IMR-90 (cell line): ENCODE data around the gene ESRP2. TPM values are rescaled to one million over a fixed set of nuclear protein-coding genes. Genes with fewer than 3 reads are reported as not detected.

Experiments
- ATAC-seq: fragments of 200-7000 bp; cut with Tn5 transposase; 2 replicates; pipeline ENCODE4 v1.9.1; 2020; ENCODE audit warnings: low read depth, mild to moderate bottlenecking, moderate library complexity
- BruUV-seq: library from RNA; stranded (reverse); fragments of 400-500 nt; replicated peaks from 2 replicates; lab custom pipeline; 2021; lab: Mats Ljungman, UMichigan
- CTCF ChIA-PET: fragments of 300-600 bp; formaldehyde crosslinking; extraction: SDS; loops from one replicate; lab custom pipeline; 2021; ENCODE audit warnings: antibody characterized with exemption; lab: Yijun Ruan, JAX
- POLR2A ChIA-PET: fragments of 300-600 bp; sonication (Branson Sonifier 250); formaldehyde crosslinking; loops from one replicate; lab custom pipeline; 2022; ENCODE audit warnings: antibody characterized with exemption; ENCODE audit not compliant: unreplicated experiment; lab: Charles Lee
- DNase-seq: peaks from one replicate; pipeline ENCODE4 v3.0.0; 2013
- H2AFZ ChIP-seq: replicated peaks from 2 replicates; pipeline ENCODE3; 2013; ENCODE audit warnings: low read length, mild to moderate bottlenecking; ENCODE audit not compliant: poor library complexity
- H2AK5ac ChIP-seq: 2 replicates; pipeline ENCODE4 v1.6.1; 2013; ENCODE audit warnings: low read depth, low read length, inconsistent platforms
- H2AK9ac ChIP-seq: replicated peaks from 2 replicates; pipeline ENCODE3; 2013; ENCODE audit warnings: mild to moderate bottlenecking, low read depth, low read length, moderate library complexity; ENCODE audit not compliant: poor library complexity
- H2BK120ac ChIP-seq: 2 replicates; pipeline ENCODE4 v1.6.1; 2013; ENCODE audit warnings: low read depth, low read length, inconsistent platforms
- H2BK15ac ChIP-seq: 3 replicates; pipeline ENCODE4 v1.6.1; 2013; ENCODE audit warnings: low read depth, low read length, inconsistent platforms
- H2BK20ac ChIP-seq: 2 replicates; pipeline ENCODE4 v1.6.1; 2013; ENCODE audit warnings: low read depth, mild to moderate bottlenecking, inconsistent platforms, low read length, moderate library complexity
- H2BK5ac ChIP-seq: 2 replicates; pipeline ENCODE4 v1.6.1; 2013; ENCODE audit warnings: mild to moderate bottlenecking, low read depth, low read length, inconsistent platforms; ENCODE audit not compliant: poor library complexity, severe bottlenecking
- H3K14ac ChIP-seq: replicated peaks from 2 replicates; pipeline ENCODE4 v1.6.1; 2013; ENCODE audit warnings: low read depth, low read length, inconsistent platforms
- H3K18ac ChIP-seq: 2 replicates; pipeline ENCODE4 v1.6.1; 2013; ENCODE audit warnings: low read depth, low read length, control low read depth
- H3K23ac ChIP-seq: 2 replicates; pipeline ENCODE4 v1.6.1; 2013; ENCODE audit warnings: low read depth, low read length, inconsistent platforms
- H3K27ac ChIP-seq: 2 replicates; pipeline ENCODE4 v1.5.1; 2013; ENCODE audit warnings: mild to moderate bottlenecking, control low read depth, low read length; ENCODE audit not compliant: insufficient read depth
- H3K27me3 ChIP-seq: 2 replicates; pipeline ENCODE4 v1.6.1; 2013; ENCODE audit warnings: low read length; ENCODE audit not compliant: control insufficient read depth, insufficient read depth
- H3K36me3 ChIP-seq: 2 replicates; pipeline ENCODE4 v1.6.1; 2013; ENCODE audit warnings: low read length, mixed read lengths; ENCODE audit not compliant: control insufficient read depth, insufficient read depth
- H3K4ac ChIP-seq: 2 replicates; pipeline ENCODE4 v1.6.1; 2013; ENCODE audit warnings: low read depth, low read length, inconsistent platforms
- H3K4me1 ChIP-seq: 2 replicates; pipeline ENCODE4 v1.6.1; 2013; ENCODE audit warnings: low read length, mixed read lengths; ENCODE audit not compliant: control insufficient read depth, insufficient read depth
- H3K4me2 ChIP-seq: 2 replicates; pipeline ENCODE4 v1.6.1; 2013; ENCODE audit warnings: low read depth, mild to moderate bottlenecking, control low read depth, low read length, moderate library complexity
- H3K4me3 ChIP-seq: 2 replicates; pipeline ENCODE4 v1.5.1; 2013; ENCODE audit warnings: low read depth, mild to moderate bottlenecking, control low read depth, low read length, moderate library complexity; ENCODE audit not compliant: insufficient read depth
- H3K56ac ChIP-seq: 2 replicates; pipeline ENCODE4 v1.6.1; 2013; ENCODE audit warnings: low read length, inconsistent platforms; ENCODE audit not compliant: insufficient read depth; ENCODE audit errors: extremely low read depth
- H3K79me1 ChIP-seq, 2 experiments: 2 replicates each; pipeline ENCODE4 v1.6.1; 2013; ENCODE audit warnings: low read length in 2 of 2, inconsistent platforms in 1 of 2, low read depth in 1 of 2
- H3K9ac ChIP-seq: 2 replicates; pipeline ENCODE4 v1.6.1; 2013; ENCODE audit warnings: low read depth, low read length, control low read depth
- H3K9me1 ChIP-seq: 2 replicates; pipeline ENCODE4 v1.6.1; 2013; ENCODE audit warnings: low read length, inconsistent platforms; ENCODE audit not compliant: insufficient read depth
- H3K9me3 ChIP-seq: 2 replicates; pipeline ENCODE4 v1.6.1; 2013; ENCODE audit warnings: low read length; ENCODE audit not compliant: control insufficient read depth, insufficient read depth
- H4K20me1 ChIP-seq: 2 replicates; pipeline ENCODE4 v1.6.1; 2013; ENCODE audit warnings: low read length, inconsistent platforms; ENCODE audit not compliant: insufficient read depth
- H4K5ac ChIP-seq: 2 replicates; pipeline ENCODE4 v1.6.1; 2013; ENCODE audit warnings: mild to moderate bottlenecking, low read depth, low read length, control low read depth
- H4K8ac ChIP-seq, 2 experiments: 2 replicates each; pipeline ENCODE4 v1.6.1; 2013; ENCODE audit warnings: low read depth in 2 of 2, low read length in 2 of 2, control low read depth in 1 of 2, inconsistent platforms in 1 of 2
- H4K91ac ChIP-seq: 2 replicates; pipeline ENCODE4 v1.6.1; 2013; ENCODE audit warnings: low read depth, low read length, inconsistent platforms; ENCODE audit not compliant: insufficient read depth
- BHLHE40 ChIP-seq: fragments of 150-350 bp; IDR thresholded peaks from 2 replicates; pipeline ENCODE4 v1.6.1; 2016; ENCODE audit warnings: mild to moderate bottlenecking, low read depth, low read length
- CEBPB ChIP-seq: IDR thresholded peaks from 2 replicates; pipeline ENCODE4 v1.6.1; 2012; ENCODE audit warnings: low read depth, low read length, improper control_type of control experiment
- CHD1 ChIP-seq: IDR thresholded peaks from 2 replicates; pipeline ENCODE4 v1.6.1; 2012; ENCODE audit warnings: low read depth, low read length, improper control_type of control experiment
- FOS ChIP-seq: fragments of 150-350 bp; IDR thresholded peaks from 2 replicates; pipeline ENCODE4 v1.6.1; 2016; ENCODE audit warnings: low read depth, low read length
- MAFK ChIP-seq: IDR thresholded peaks from 2 replicates; pipeline ENCODE4 v1.6.1; 2012; ENCODE audit warnings: low read depth, low read length, improper control_type of control experiment
- MAZ ChIP-seq: IDR thresholded peaks from 2 replicates; pipeline ENCODE4 v1.6.1; 2012; ENCODE audit warnings: low read depth, mild to moderate bottlenecking, low read length, improper control_type of control experiment, moderate library complexity, borderline replicate concordance
- MXI1 ChIP-seq: IDR thresholded peaks from 2 replicates; pipeline ENCODE4 v1.6.1; 2012; ENCODE audit warnings: low read depth, mild to moderate bottlenecking, low read length, moderate library complexity, borderline replicate concordance
- NFE2L2 ChIP-seq: fragments of 150-350 bp; IDR thresholded peaks from 2 replicates; pipeline ENCODE4 v1.6.1; 2016; ENCODE audit warnings: low read depth, mild to moderate bottlenecking, low read length
- POLR2A ChIP-seq: IDR thresholded peaks from 2 replicates; pipeline ENCODE4 v1.6.1; 2012; ENCODE audit warnings: mild to moderate bottlenecking, low read depth, low read length
- RAD21 ChIP-seq: IDR thresholded peaks from 2 replicates; pipeline ENCODE4 v1.6.1; 2012; ENCODE audit warnings: low read length, improper control_type of control experiment
- RCOR1 ChIP-seq: IDR thresholded peaks from 2 replicates; pipeline ENCODE4 v1.6.1; 2012; ENCODE audit warnings: mild to moderate bottlenecking, low read length, improper control_type of control experiment; ENCODE audit not compliant: insufficient replicate concordance
- RFX5 ChIP-seq: IDR thresholded peaks from 2 replicates; pipeline ENCODE4 v1.8.0; 2012; ENCODE audit warnings: low read depth, mild to moderate bottlenecking, low read length, moderate library complexity
- SMC3 ChIP-seq: fragments of 150-350 bp; IDR thresholded peaks from 2 replicates; pipeline ENCODE4 v1.6.1; 2016; ENCODE audit warnings: low read depth, mild to moderate bottlenecking, antibody characterized with exemption, low read length, moderate library complexity
- WGBS, 2 experiments: methylation state at CpG; one replicate each; pipeline versions ENCODE4 v1.1.5 to v1.1.7; 2013; ENCODE audit warnings: missing lambda C conversion rate in 2 of 2; ENCODE audit not compliant: insufficient read length in 1 of 2; ENCODE audit errors: extremely low coverage in 2 of 2; 5-methylcytosine and 5-hydroxymethylcytosine counted together
- dilution Hi-C: fragments of 300-500 bp; cut with HindIII; formaldehyde crosslinking; loops from one replicate; pipeline ENCODE4 v1.14.3; 2018; ENCODE audit warnings: low sequenced_read_pairs; ENCODE audit not compliant: unreplicated experiment
- in situ Hi-C: fragments of 300-500 bp; cut with MboI; formaldehyde crosslinking; loops from 3 replicates; pipeline ENCODE4 v1.14.3; 2019; ENCODE audit warnings: low sequenced_read_pairs, inconsistent platforms, mixed read lengths
- intact Hi-C: fragments of 100-400 bp; cut with micrococcal nuclease; formaldehyde crosslinking; loops from 2 replicates; pipeline ENCODE4 v1.10.0; 2022
- polyA plus RNA-seq, 3 experiments: library from polyadenylated mRNA; depleted of rRNA; stranded (reverse); fragments of >200 nt; gene quantifications; 2 replicates each; pipeline ENCODE4 v1.2.3, GENCODE V29; 2012; ENCODE audit warnings: low replicate concordance in 1 of 3
- total RNA-seq: library from RNA; depleted of rRNA; stranded (reverse); fragments of >200 nt; gene quantifications from 2 replicates; pipeline ENCODE4 v1.2.3, GENCODE V29; 2012
- TF ChIP-seq, protein P1 (sequence below): fragments of 150-350 bp; IDR thresholded peaks from 2 replicates; pipeline ENCODE4 v1.6.1; 2016; ENCODE audit warnings: low read depth, mild to moderate bottlenecking, low read length, moderate library complexity, borderline replicate concordance
- TF ChIP-seq, protein P2 (sequence below): conservative IDR thresholded peaks from 2 replicates; pipeline ENCODE4 v1.5.1; 2012; ENCODE audit warnings: mild to moderate bottlenecking, low read depth, low read length, improper control_type of control experiment
- TF ChIP-seq, protein P3 (sequence below): fragments of 150-350 bp; IDR thresholded peaks from 2 replicates; pipeline ENCODE4 v1.6.1; 2017; ENCODE audit warnings: mild to moderate bottlenecking, antibody characterized with exemption, low read length, low read depth

Gene ESRP2
- total and polyA plus RNA-seq, 2 of the 4 experiments (the other 2 are of a cell fraction): 0.07 TPM; not detected in 1

DNA sequence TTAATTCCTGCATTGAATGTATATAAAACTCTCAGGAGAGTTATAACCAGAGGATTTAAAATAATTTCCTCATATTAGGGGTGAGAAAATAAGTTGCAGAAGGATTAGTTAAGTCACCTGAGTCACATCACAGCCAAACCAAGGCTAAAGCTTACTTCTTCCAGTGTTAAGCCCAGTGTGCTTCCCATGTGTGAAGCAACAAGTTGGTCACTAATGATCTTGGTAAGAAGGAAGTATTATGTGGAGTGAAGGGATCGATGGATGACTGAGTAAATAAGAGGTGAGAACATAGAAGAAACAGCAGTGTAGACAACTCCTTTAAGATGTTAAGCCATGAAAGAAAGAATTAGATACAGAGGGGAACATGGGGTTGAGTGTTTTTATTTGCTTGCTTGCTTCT is 20.6 kb downstream of the ESRP2 start:
- CTCF ChIA-PET: no interaction called here
- H3K9me3 ChIP-seq: no peaks in the 10 kb centered on the region
- H2BK20ac ChIP-seq: no peak overlapping the region
- no peak overlapping the region for H4K8ac ChIP-seq
- H2AK9ac ChIP-seq: no peak overlapping the region
- H2BK15ac ChIP-seq: no peak overlapping the region
- no peaks in the 10 kb centered on the region for H3K4me1 ChIP-seq
- H3K56ac ChIP-seq: no peak overlapping the region
- no peaks in the 10 kb centered on the region for H4K20me1 ChIP-seq
- DNase-seq: no peak
- no peak overlapping the region for H3K9ac ChIP-seq
- no peak overlapping the region for H4K91ac ChIP-seq
- no peak overlapping the region for H2BK120ac ChIP-seq
- H3K14ac ChIP-seq: no peak overlapping the region
- H3K36me3 ChIP-seq: peaks cover 2% of the 10 kb centered on the region; the same call in 1 of the 2 replicates
- no peaks in the 10 kb centered on the region for H3K27me3 ChIP-seq
- BruUV-seq: no TSS peak
- in situ Hi-C loops: no loop called here
- H3K23ac ChIP-seq: no peak overlapping the region
- H4K5ac ChIP-seq: no peak overlapping the region
- H3K79me1 ChIP-seq: peaks cover 3% of the 10 kb centered on the region in 2 experiments; a peak in 2 of 4 replicates
- H3K4ac ChIP-seq: no peak overlapping the region
- dilution Hi-C loops: no loop called here
- H2AFZ ChIP-seq: no peak overlapping the region
- no peak overlapping the region for H3K18ac ChIP-seq
- no peak overlapping the region for H3K4me2 ChIP-seq
- WGBS, 2 experiments: 100% methylated on average over 1 of the region's 1 CpG; no CpG with 5 or more reads in 1 of the 2 experiments
- H3K4me3 ChIP-seq: no peak overlapping the region
- H3K9me1 ChIP-seq: peaks cover 5% of the 10 kb centered on the region
- no peak for ATAC-seq
- H2AK5ac ChIP-seq: no peak overlapping the region
- H3K27ac ChIP-seq: no peak overlapping the region
- TF ChIP-seq CEBPB (no peak), RFX5 (no peak), BHLHE40 (no peak), MAZ (no peak), SMC3 (no peak), NFE2L2 (no peak), FOS (no peak), CHD1 (no peak), POLR2A (no peak), MAFK (no peak), RCOR1 (no peak), RAD21 (no peak), MXI1 (no peak)
- TF ChIP-seq, protein P1, sequence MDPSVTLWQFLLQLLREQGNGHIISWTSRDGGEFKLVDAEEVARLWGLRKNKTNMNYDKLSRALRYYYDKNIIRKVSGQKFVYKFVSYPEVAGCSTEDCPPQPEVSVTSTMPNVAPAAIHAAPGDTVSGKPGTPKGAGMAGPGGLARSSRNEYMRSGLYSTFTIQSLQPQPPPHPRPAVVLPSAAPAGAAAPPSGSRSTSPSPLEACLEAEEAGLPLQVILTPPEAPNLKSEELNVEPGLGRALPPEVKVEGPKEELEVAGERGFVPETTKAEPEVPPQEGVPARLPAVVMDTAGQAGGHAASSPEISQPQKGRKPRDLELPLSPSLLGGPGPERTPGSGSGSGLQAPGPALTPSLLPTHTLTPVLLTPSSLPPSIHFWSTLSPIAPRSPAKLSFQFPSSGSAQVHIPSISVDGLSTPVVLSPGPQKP: no peak
- TF ChIP-seq, protein P2, sequence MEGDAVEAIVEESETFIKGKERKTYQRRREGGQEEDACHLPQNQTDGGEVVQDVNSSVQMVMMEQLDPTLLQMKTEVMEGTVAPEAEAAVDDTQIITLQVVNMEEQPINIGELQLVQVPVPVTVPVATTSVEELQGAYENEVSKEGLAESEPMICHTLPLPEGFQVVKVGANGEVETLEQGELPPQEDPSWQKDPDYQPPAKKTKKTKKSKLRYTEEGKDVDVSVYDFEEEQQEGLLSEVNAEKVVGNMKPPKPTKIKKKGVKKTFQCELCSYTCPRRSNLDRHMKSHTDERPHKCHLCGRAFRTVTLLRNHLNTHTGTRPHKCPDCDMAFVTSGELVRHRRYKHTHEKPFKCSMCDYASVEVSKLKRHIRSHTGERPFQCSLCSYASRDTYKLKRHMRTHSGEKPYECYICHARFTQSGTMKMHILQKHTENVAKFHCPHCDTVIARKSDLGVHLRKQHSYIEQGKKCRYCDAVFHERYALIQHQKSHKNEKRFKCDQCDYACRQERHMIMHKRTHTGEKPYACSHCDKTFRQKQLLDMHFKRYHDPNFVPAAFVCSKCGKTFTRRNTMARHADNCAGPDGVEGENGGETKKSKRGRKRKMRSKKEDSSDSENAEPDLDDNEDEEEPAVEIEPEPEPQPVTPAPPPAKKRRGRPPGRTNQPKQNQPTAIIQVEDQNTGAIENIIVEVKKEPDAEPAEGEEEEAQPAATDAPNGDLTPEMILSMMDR: no peak
- TF ChIP-seq, protein P3, sequence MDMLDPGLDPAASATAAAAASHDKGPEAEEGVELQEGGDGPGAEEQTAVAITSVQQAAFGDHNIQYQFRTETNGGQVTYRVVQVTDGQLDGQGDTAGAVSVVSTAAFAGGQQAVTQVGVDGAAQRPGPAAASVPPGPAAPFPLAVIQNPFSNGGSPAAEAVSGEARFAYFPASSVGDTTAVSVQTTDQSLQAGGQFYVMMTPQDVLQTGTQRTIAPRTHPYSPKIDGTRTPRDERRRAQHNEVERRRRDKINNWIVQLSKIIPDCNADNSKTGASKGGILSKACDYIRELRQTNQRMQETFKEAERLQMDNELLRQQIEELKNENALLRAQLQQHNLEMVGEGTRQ: no peak
- H2BK5ac ChIP-seq: no peak overlapping the region
- POLR2A ChIA-PET: no interaction called here
- intact Hi-C loops: no loop called here
